GM19397 (cell line): Measurements from ENCODE around the gene ZBTB46.
"Not testable (repeated sequence)": the region's sequence is repeated elsewhere in the genome, so short reads cannot be mapped to it uniquely, and the experiment has no call there.

ENCODE experiments used
- ATAC-seq: cut with Tn5 transposase; IDR thresholded peaks from one replicate; pipeline ENCODE4 v1.9.1; 2021; ENCODE audit warnings: mild to moderate bottlenecking, moderate library complexity; ENCODE audit not compliant: unreplicated experiment

ZBTB46 gene

DNA sequence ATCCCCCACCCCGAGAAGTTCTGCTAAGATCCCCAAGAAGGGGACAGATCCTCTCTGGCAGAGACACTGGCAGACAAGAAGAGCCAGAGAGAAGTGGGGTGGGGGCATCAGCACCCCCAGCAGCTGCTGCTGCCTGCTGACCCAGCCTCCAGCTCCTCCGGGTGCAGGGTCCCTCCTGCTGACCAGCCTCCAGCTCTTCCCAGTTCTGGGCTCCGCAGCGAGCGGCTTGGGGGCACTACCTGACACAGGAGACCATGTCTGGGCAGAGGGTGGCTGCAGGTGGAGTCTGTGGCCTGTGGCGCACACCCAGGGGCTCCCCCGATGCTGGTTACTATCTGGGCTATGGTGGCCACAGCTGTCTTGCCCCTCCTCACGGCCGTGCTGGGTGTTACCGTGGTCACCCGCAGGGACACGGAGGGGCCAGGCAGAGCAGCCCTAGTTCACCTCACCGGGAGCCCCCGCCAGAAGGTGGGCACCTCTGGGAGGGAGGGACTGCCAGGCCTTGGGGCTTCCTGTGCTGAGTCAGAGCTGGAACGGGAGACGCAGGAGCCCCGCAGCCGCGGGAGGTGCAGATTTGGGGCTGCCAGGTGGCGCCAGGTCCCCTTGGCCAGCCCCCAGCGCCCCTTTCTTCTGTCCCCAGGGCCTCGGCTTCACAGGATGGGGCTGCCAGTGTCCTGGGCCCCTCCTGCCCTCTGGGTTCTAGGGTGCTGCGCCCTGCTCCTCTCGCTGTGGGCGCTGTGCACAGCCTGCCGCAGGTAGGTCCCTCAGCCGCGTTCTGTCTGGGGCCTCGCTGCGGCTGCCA, 94.0 kb downstream of the ZBTB46 start:
- no peak for ATAC-seq

- ATAC-seq = no peak
Observed at GRCh38 chr20:63735859-63736718, 95.0 kb downstream of the ZBTB46 start, which contains the start of gene LIME1. TSS of gene LIME1 (plus strand) at chr20:63736664. CDS start at chr20:63737550, 886 bp downstream.

DNA sequence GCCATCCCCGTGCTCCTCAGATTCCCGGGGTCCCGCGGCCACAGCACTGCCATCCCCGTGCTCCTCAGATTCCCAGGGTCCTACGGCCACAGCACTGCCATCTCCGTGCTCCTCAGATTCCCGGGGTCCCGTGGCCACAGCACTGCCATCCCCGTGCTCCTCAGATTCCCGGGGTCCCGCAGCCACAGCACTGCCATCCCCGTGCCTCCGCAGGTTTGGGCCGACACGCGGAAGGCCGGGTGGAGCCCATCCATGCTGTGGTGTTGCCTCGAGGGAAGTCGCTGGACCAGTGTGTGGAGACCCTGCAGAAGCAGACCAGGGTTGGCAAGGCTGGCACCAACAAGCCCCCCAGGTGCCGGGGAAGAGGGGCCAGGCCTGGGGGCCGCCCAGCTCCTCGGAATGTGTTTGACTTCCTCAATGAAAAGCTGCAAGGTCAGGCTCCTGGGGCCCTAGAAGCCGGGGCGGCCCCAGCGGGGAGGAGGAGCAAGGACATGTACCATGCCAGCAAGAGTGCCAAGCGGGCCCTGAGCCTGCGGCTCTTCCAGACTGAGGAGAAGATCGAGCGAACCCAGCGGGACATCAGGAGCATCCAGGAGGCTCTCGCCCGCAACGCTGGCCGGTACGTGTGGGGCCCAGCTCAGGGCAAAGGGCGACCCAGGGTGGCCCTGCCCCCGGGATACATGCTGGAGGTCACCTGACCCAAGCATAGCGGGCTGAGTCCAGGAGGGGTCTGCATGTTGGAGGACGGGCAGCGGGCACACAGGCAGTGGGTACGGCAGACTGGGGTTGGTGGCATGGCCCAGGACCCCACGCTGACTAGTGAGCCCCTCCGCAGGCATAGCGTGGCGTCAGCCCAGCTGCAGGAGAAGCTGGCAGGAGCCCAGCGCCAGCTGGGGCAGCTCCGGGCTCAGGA, 95.9 kb downstream of the ZBTB46 start:
- no peak for ATAC-seq

GRCh38 chr20:63734111-63734945, 96.7 kb downstream of the ZBTB46 start:
- no peak for ATAC-seq

DNA sequence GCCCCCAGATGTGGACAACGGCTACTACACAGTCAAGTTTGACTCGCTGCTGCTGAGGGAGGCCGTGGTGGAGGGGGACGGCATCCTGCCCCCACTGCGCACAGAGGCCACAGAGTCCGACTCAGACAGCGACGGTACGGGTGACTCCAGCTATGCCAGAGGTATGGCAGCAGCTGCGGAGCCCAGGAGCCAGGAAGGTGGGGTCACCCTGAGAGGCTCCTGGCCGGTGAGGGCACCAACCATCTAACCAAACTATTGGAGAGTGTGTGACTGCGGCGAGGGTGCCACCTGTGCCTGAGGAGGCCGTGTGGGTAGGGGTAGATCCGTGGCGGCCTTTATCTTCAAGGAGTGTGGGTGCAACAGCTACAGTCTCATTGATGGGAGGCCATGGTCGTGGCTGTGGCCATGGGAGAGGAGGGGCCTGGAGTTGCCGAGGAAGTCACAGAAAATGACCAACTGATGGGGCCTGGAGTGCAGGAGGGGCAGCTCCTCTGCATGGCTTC, 97.4 kb downstream of the ZBTB46 start:
- no peak for ATAC-seq

- ATAC-seq = no peak
Observed at GRCh38 chr20:63733117-63733516, 97.9 kb downstream of the ZBTB46 start.

- ATAC-seq = no peak
Observed at GRCh38 chr20:63732118-63733095, 98.7 kb downstream of the ZBTB46 start.

DNA sequence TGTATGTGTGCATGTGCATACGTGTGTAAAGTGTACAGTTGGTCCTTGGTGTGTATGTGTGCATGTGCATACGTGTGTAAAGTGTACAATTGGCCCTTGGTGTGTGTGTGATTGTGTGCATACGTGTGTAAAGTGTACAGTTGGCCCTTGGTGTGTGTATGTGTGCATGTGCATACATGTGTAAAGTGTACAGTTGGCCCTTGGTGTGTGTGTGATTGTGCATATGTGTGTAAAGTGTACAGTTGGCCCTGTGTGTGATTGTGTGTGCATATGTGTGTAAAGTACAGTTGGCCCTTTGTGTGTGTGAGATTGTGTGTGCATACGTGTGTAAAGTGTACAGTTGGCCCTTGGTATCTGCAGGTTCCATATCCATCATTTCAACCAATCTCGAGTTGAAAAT, 99.7 kb downstream of the ZBTB46 start:
- no peak for ATAC-seq

DNA sequence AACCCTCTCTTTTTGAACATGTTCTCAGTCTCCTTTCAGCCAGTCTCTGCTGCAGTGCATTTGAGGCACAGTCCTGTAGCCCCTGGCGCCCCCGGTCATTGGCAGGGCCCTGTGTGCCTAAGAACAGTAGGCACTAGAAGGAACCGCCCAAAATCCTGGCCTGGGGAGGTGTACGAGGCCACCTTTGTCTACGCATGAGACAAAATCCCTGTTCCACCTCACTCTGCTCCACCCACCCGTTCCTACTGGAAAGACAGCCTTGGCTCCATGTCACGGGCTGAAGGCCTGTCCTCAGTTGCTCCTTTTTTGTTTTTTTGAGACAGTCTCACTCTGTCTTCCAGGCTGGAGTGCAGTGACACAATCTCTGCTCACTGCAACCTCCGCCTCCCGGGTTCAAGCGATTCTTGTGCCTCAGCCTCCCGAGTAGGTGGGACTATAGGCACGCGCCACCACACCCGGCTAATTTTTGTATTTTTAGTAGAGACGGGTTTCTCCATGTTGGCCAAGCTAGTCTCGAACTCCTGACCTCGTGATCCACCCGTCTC, 100.8 kb downstream of the ZBTB46 start:
- not testable (repeated sequence) for ATAC-seq

GRCh38 chr20:63722967-63723622, 108.0 kb downstream of the ZBTB46 start:
- ATAC-seq = not testable (repeated sequence)

DNA sequence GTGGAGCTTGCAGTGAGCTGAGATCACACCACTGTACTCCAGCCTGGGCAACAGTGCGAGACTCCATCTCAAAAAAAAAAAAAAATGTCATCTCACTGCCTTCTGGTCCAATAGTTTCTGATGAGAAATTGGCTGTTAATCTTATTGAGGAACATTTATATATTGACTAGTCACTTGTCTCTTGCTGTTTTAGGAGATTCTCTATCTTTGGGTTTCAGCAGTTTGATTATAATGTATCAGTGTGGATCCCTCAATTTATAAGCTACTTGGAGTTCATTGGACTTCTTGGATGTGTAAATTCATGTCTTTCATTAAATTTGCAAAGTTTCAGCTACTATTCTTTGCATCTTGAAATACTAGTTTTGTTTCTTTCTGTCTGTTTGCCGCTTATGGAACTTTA, 112.1 kb downstream of the ZBTB46 start:
- no peak for ATAC-seq

GRCh38 chr20:63714858-63715257, 116.2 kb downstream of the ZBTB46 start:
- no peak for ATAC-seq

DNA sequence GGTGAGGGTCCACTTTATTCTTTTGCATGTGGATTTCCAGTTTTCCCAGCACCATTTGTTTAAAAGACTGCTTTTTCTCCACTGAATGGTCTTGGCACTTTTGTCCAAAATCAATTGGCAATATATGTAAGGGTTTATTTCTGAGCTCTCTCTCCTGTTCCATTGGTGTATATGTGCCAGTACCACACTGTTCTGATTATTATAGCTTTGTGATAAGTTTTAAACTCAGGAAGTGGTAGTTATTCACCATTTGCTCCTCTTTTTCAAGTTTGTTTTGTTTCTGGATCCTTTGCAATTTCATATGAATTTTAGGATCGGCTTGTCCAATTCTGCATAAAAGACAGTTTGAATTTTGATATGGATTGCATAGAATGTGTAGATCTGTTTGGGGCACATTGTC, 118.9 kb downstream of the ZBTB46 start:
- ATAC-seq = no peak

DNA sequence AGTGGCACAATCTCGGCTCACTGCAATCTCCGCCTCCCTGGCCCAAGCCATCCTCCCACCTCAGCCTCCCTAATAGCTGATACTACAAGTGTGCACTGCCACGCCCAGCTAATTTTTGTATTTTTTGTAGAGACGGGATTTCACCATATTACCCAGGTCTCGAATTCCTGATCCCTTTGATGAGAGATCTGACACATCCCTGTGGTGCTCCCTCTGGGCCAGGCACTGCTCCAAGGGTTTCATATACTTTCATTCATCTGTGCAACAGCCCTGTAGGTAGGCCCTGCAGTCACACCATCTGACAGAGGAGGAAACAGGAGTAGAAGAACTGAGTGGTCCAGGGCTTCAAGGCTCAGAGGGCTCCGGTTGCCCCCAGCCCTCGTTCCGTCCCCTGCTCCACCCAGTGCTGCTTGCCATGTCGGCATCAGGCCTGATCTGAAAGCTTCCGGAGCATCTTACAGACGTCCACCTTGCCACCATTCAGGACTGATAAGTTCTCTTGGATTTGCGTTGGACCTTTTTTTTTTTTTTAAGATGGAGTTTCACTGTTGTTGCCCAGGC, 119.9 kb downstream of the ZBTB46 start:
- no peak for ATAC-seq

DNA sequence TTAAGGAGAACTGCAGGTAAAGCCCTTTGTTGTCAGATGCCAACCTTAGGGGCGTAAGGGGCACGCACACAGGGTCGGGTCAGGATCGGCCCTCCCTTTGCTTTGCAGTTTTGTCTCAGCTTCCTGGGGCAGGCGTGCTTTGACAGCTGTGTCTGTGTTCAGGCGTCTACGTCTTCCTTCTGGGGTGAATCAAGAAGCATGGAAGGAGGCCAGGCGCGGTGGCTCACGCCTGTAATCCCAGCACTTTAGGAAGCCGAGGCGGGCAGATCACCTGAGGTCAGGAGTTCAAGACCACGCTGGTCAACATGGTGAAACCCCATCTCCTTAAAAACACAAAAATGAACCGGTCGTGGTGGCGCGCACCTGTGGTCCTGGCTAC, 121.9 kb downstream of the ZBTB46 start:
- no peak for ATAC-seq

GRCh38 chr20:63708301-63709148, 122.5 kb downstream of the ZBTB46 start:
- ATAC-seq = no peak
